Panc1 (cell line): ENCODE data around the gene PGAM1. TPM values are rescaled to one million over a fixed set of nuclear protein-coding genes. Genes with fewer than 3 reads are reported as not detected.

Experiments
- ATAC-seq: fragments of 200-7000 bp; cut with Tn5 transposase; 2 replicates; pipeline ENCODE4 v1.9.1; 2020; ENCODE audit warnings: mild to moderate bottlenecking, moderate library complexity
- BruUV-seq: library from RNA; stranded (reverse); fragments of 400-500 nt; replicated peaks from 2 replicates; lab custom pipeline; 2021; lab: Mats Ljungman, UMichigan
- CTCF ChIA-PET: fragments of 300-600 bp; sonication (Branson Sonifier 250); formaldehyde crosslinking; loops from one replicate; lab custom pipeline; 2022; ENCODE audit warnings: antibody characterized with exemption; lab: Charles Lee
- POLR2A ChIA-PET: fragments of 300-600 bp; sonication (Branson Sonifier 250); formaldehyde crosslinking; loops from one replicate; lab custom pipeline; 2022; ENCODE audit warnings: antibody characterized with exemption; lab: Charles Lee
- DNase-seq: peaks from one replicate; pipeline ENCODE4 v3.0.0-alpha.2; 2010; ENCODE audit warnings: low read depth, low spot score
- H3K27ac ChIP-seq: 2 replicates; pipeline ENCODE4 v1.5.1; 2011; ENCODE audit warnings: mild to moderate bottlenecking, low read length, inconsistent platforms
- H3K27me3 ChIP-seq: fragments of 200-500 bp; sonication (Bioruptor generic); 2 replicates; pipeline ENCODE4 v1.6.0; 2014; ENCODE audit warnings: low read length, inconsistent platforms; ENCODE audit not compliant: control insufficient read depth, insufficient read depth
- H3K36me3 ChIP-seq: fragments of 200-500 bp; sonication (Bioruptor generic); 2 replicates; pipeline ENCODE4 v1.5.1; 2014; ENCODE audit warnings: inconsistent platforms, mild to moderate bottlenecking, low read length, moderate library complexity; ENCODE audit not compliant: control insufficient read depth, insufficient read depth
- H3K4me1 ChIP-seq: 2 replicates; pipeline ENCODE4 v1.5.1; 2011; ENCODE audit warnings: inconsistent platforms, mild to moderate bottlenecking, low read length, moderate library complexity; ENCODE audit not compliant: control insufficient read depth, insufficient read depth
- H3K4me3 ChIP-seq, 2 experiments: 2 replicates each; pipeline ENCODE4 v1.5.1; 2011 to 2012; ENCODE audit warnings: low read depth in 2 of 2, low read length in 2 of 2, mild to moderate bottlenecking in 2 of 2, inconsistent platforms in 1 of 2, moderate library complexity in 1 of 2
- H3K9me3 ChIP-seq: fragments of 200-500 bp; sonication (Bioruptor generic); 2 replicates; pipeline ENCODE4 v1.5.1; 2014; ENCODE audit warnings: low read depth, mild to moderate bottlenecking, inconsistent platforms, low read length, moderate library complexity; ENCODE audit not compliant: control insufficient read depth, insufficient read depth
- CTCF ChIP-seq: fragments of 450-650 bp; IDR thresholded peaks from 2 replicates; pipeline ENCODE4 v1.5.1; 2017; ENCODE audit warnings: mild to moderate bottlenecking
- POLR2AphosphoS5 ChIP-seq: IDR thresholded peaks from 2 replicates; pipeline ENCODE4 v1.6.1; 2012; ENCODE audit warnings: mild to moderate bottlenecking, low read depth, low read length, moderate library complexity
- REST ChIP-seq, 2 experiments: IDR thresholded peaks; 2 replicates each; pipeline ENCODE4 v1.6.1; 2011 to 2012; ENCODE audit warnings: low read depth in 2 of 2, control low read depth in 1 of 2, low read length in 1 of 2, mild to moderate bottlenecking in 1 of 2, moderate library complexity in 1 of 2; ENCODE audit not compliant: insufficient read depth in 1 of 2
- SIN3A ChIP-seq: IDR thresholded peaks from 2 replicates; pipeline ENCODE4 v1.6.1; 2012; ENCODE audit warnings: low read depth, mild to moderate bottlenecking, low read length, moderate library complexity, borderline replicate concordance; ENCODE audit not compliant: insufficient read depth
- TCF7L2 ChIP-seq: IDR thresholded peaks from 2 replicates; pipeline ENCODE4 v1.6.1; 2011; ENCODE audit warnings: mild to moderate bottlenecking, low read depth, low read length, inconsistent platforms
- in situ Hi-C: cut with HindIII; loops from 2 replicates; pipeline ENCODE4 v1.10.0; 2016; ENCODE audit warnings: low sequenced_read_pairs, low pct_unique_long_range_greater_than_20kb
- intact Hi-C: fragments of 100-400 bp; cut with micrococcal nuclease; formaldehyde crosslinking; loops from one replicate; pipeline ENCODE4 v1.10.0; 2022; ENCODE audit not compliant: unreplicated experiment
- total RNA-seq: library from RNA; stranded (reverse); gene quantifications from one replicate; pipeline ENCODE4 v1.2.1, GENCODE V29; 2021; ENCODE audit not compliant: unreplicated experiment

PGAM1 gene
- total RNA-seq, 1 experiment from 2014 or later = 726 TPM

GRCh38 chr10:97384156-97384555 is 41.8 kb upstream of the PGAM1 start:
- ATAC-seq (no peak), DNase-seq (no peak)
- Histone ChIP-seq H3K27me3 (no peaks in the 10 kb centered on the region), H3K36me3 (peaks cover 16% of the 10 kb centered on the region), H3K4me1 (no peaks in the 10 kb centered on the region), H3K27ac (no peak overlapping the region), H3K9me3 (no peaks in the 10 kb centered on the region), H3K4me3 (no peak overlapping the region)
- CTCF ChIA-PET = no interaction called here
- intact Hi-C loops = no loop called here
- in situ Hi-C loops = no loop called here
- TF ChIP-seq POLR2AphosphoS5 (no peak), TCF7L2 (no peak), REST (IDR thresholded peaks at IDR 0.05; ENCODE audit: insufficient read depth in 1 of 2, low read depth in 2 of 2, low read length in 1 of 2) (no peak), CTCF (no peak), SIN3A (no peak)
- BruUV-seq = no TSS peak
- POLR2A ChIA-PET = no interaction called here

- POLR2A ChIA-PET = no interaction called here
Measured at GRCh38 chr10:97384641-97385040, 41.4 kb upstream of the PGAM1 start.

More at GRCh38 chr10:97384641-97385040, 41.4 kb upstream of the PGAM1 start:
- TF ChIP-seq REST (IDR thresholded peaks at IDR 0.05; ENCODE audit: insufficient read depth in 1 of 2, low read depth in 2 of 2, low read length in 1 of 2) (no peak), POLR2AphosphoS5 (no peak), CTCF (no peak), TCF7L2 (no peak), SIN3A (no peak)
- no peak overlapping the region for H3K27ac ChIP-seq
- DNase-seq (no peak), ATAC-seq (no peak)
- H3K4me1 ChIP-seq = no peaks in the 10 kb centered on the region
- no peaks in the 10 kb centered on the region for H3K27me3 ChIP-seq
- H3K4me3 ChIP-seq = no peak overlapping the region
- H3K9me3 ChIP-seq = no peaks in the 10 kb centered on the region
- peaks cover 16% of the 10 kb centered on the region for H3K36me3 ChIP-seq
- CTCF ChIA-PET = no interaction called here
- BruUV-seq = no TSS peak
- in situ Hi-C loops = no loop called here
- intact Hi-C loops = no loop called here
